Cardiac septum (tissue), 1 donor: Measurements from ENCODE around the gene LCN10. TPM values are rescaled to one million over a fixed set of nuclear protein-coding genes. Genes with fewer than 3 reads are reported as not detected.
"Not testable (repeated sequence)": the region's sequence is repeated elsewhere in the genome, so short reads cannot be mapped to it uniquely, and the experiment has no call there.

ENCODE experiments used
- DNase-seq: peaks from one replicate; pipeline ENCODE4 v3.0.0-alpha.2; 2020; ENCODE audit warnings: low spot score
- intact Hi-C: fragments of 100-400 bp; cut with DNase I; formaldehyde crosslinking; loops from one replicate; pipeline ENCODE4 v1.14.0; 2022
- long read RNA-seq: library from polyadenylated mRNA; unstranded; transcript quantifications from one replicate; pipeline ENCODE4 v2.0.0, GENCODE V29; 2021
- total RNA-seq: library from RNA; stranded (reverse); fragmentation: NEBNext Ultra II Directional; extraction: Animal tissue kit (Norgen Biotek cat#: 25700); gene quantifications from one replicate; pipeline ENCODE4 v1.2.1, GENCODE V29; 2021
- donor health status: DM: no; HTN: no; CAD: no.

The LCN10 gene
- 3.3 TPM for total RNA-seq
- long read RNA-seq, partial matches to known transcripts, result 1 of 2 reads
- long read RNA-seq, other reads (novel, unspliced or antisense), result 0 of 2 reads

GRCh38 chr9:136742591-136743391 lies at the start of gene LCN10:
Gene LCN10, minus strand, starts transcription at chr9:136742940. Its CDS starts 37 bp downstream, at chr9:136742903.
- no peak for DNase-seq
- intact Hi-C loops, result no loop called here

- intact Hi-C loops, result loop anchor here (1.0 to 5.0 kb wide), 3 partner anchors 16 to 153 kb away; partner anchors contain the start of genes C8G, FBXW5, PHPT1 and RABL6
- DNase-seq, result no peak
These were observed 49.0 kb upstream of the LCN10 start for GRCh38 chr9:136791516-136792276.

GRCh38 chr9:136790640-136791515 lies 48.1 kb upstream of the LCN10 start, which contains the start of gene TMEM141:
Gene TMEM141, plus strand, starts transcription at chr9:136791344. Its CDS starts 27 bp downstream, at chr9:136791371.
- intact Hi-C loops, result loop anchor here (1.0 to 5.0 kb wide), 3 partner anchors 16 to 154 kb away; partner anchors contain the start of genes C8G, FBXW5, PHPT1 and RABL6
- DNase-seq, result peak; percentile 100

- intact Hi-C loops, result loop anchor here (10.0 kb wide), 1 partner anchor 275 kb away; no protein-coding TSS in a partner anchor
These were observed 46.8 kb upstream of the LCN10 start for GRCh38 chr9:136789523-136789937.

GRCh38 chr9:136788644-136789522 lies 46.1 kb upstream of the LCN10 start:
- intact Hi-C loops, result loop anchor here (10.0 kb wide), 1 partner anchor 276 kb away; no protein-coding TSS in a partner anchor
- DNase-seq, result not testable (repeated sequence)

More at GRCh38 chr9:136789523-136789937, 46.8 kb upstream of the LCN10 start:
- no peak for DNase-seq

- intact Hi-C loops, result loop anchor here (2.0 to 10.0 kb wide), 2 partner anchors 241 to 277 kb away; partner anchors contain the start of gene ABCA2
- no peak for DNase-seq
These were observed 45.1 kb upstream of the LCN10 start for GRCh38 chr9:136787690-136788400.

- intact Hi-C loops, result loop anchor here (2.0 to 10.0 kb wide), 2 partner anchors 242 to 278 kb away; partner anchors contain the start of gene ABCA2
- DNase-seq, result not testable (repeated sequence)
These were observed 44.2 kb upstream of the LCN10 start for GRCh38 chr9:136786983-136787382.

GRCh38 chr9:136786451-136786850 lies 43.7 kb upstream of the LCN10 start:
- intact Hi-C loops, result loop anchor here (2.0 to 10.0 kb wide), 2 partner anchors 242 to 278 kb away; partner anchors contain the start of gene ABCA2
- no peak for DNase-seq

- DNase-seq, result not testable (repeated sequence)
- intact Hi-C loops, result loop anchor here (2.0 to 10.0 kb wide), 2 partner anchors 243 to 279 kb away; partner anchors contain the start of gene ABCA2
These were observed 43.0 kb upstream of the LCN10 start for GRCh38 chr9:136785565-136786355.

- intact Hi-C loops, result loop anchor here (10.0 kb wide), 1 partner anchor 280 kb away; no protein-coding TSS in a partner anchor
- no peak for DNase-seq
These were observed 42.2 kb upstream of the LCN10 start for GRCh38 chr9:136784997-136785361.

GRCh38 chr9:136784249-136784996 lies 41.7 kb upstream of the LCN10 start:
- intact Hi-C loops, result loop anchor here (10.0 kb wide), 1 partner anchor 280 kb away; no protein-coding TSS in a partner anchor

GRCh38 chr9:136782452-136782851 lies 39.7 kb upstream of the LCN10 start:
- intact Hi-C loops, result loop anchor here (10.0 kb wide), 1 partner anchor 282 kb away; no protein-coding TSS in a partner anchor

More at GRCh38 chr9:136784249-136784996, 41.7 kb upstream of the LCN10 start:
- DNase-seq, result no peak

GRCh38 chr9:136779808-136780207 lies 37.1 kb upstream of the LCN10 start:
- intact Hi-C loops, result loop anchor here (10.0 kb wide), 1 partner anchor 285 kb away; no protein-coding TSS in a partner anchor
- no peak for DNase-seq

More at GRCh38 chr9:136782452-136782851, 39.7 kb upstream of the LCN10 start:
- DNase-seq, result no peak

GRCh38 chr9:136777359-136777758 lies 34.6 kb upstream of the LCN10 start:
- no peak for DNase-seq
- intact Hi-C loops, result no loop called here

GRCh38 chr9:136776947-136777346 lies 34.2 kb upstream of the LCN10 start:
- DNase-seq, result no peak
- intact Hi-C loops, result no loop called here
